OCI-M2 (cell line): ENCODE data around the gene DDI2.
"Not testable (repeated sequence)": the region's sequence is repeated elsewhere in the genome, so short reads cannot be mapped to it uniquely, and the experiment has no call there.

Source experiments
- DNase-seq: peaks from one replicate; lab custom pipeline; 2025; ENCODE audit not compliant: unreplicated experiment; lab: John Stamatoyannopoulos, UW

Gene DDI2

GRCh38 chr1:15676688-15677661 is 59.7 kb downstream of the DDI2 start:
- DNase-seq, result no peak

- DNase-seq, result no peak
Measured at GRCh38 chr1:15678578-15678977, 61.3 kb downstream of the DDI2 start.

GRCh38 chr1:15680131-15680530 is 62.9 kb downstream of the DDI2 start:
- no peak for DNase-seq

GRCh38 chr1:15680561-15681348 is 63.5 kb downstream of the DDI2 start:
- DNase-seq, result no peak

- DNase-seq, result no peak
Measured at GRCh38 chr1:15681349-15682292, 64.4 kb downstream of the DDI2 start.

- DNase-seq, result no peak
Measured at GRCh38 chr1:15682936-15683341, 65.7 kb downstream of the DDI2 start.

- no peak for DNase-seq
Measured at GRCh38 chr1:15683345-15684039, 66.2 kb downstream of the DDI2 start.

- DNase-seq, result no peak
Measured at GRCh38 chr1:15684042-15684461, 66.8 kb downstream of the DDI2 start, which contains the start of gene PLEKHM2. Gene PLEKHM2, plus strand, starts transcription at chr1:15684320. Its CDS starts 239 bp downstream, at chr1:15684559.

GRCh38 chr1:15684468-15685291 is 67.4 kb downstream of the DDI2 start:
- no peak for DNase-seq

- DNase-seq, result no peak
Measured at GRCh38 chr1:15685820-15686219, 68.6 kb downstream of the DDI2 start.

GRCh38 chr1:15687446-15687845 is 70.2 kb downstream of the DDI2 start:
- DNase-seq, result no peak

GRCh38 chr1:15690317-15690716 is 73.1 kb downstream of the DDI2 start:
- DNase-seq, result no peak

- DNase-seq, result no peak
Measured at GRCh38 chr1:15691434-15692032, 74.3 kb downstream of the DDI2 start.

- no peak for DNase-seq
Measured at GRCh38 chr1:15692121-15692682, 74.9 kb downstream of the DDI2 start.

- no peak for DNase-seq
Measured at GRCh38 chr1:15693371-15693770, 76.1 kb downstream of the DDI2 start.

- no peak for DNase-seq
Measured at GRCh38 chr1:15696956-15697521, 79.8 kb downstream of the DDI2 start.

- DNase-seq, result no peak
Measured at GRCh38 chr1:15698201-15698600, 80.9 kb downstream of the DDI2 start.

- DNase-seq, result not testable (repeated sequence)
Measured at GRCh38 chr1:15699321-15699720, 82.1 kb downstream of the DDI2 start.
